Suppressor macrophage treated with lipopolysaccharide for 1 hour (primary cell): Measurements from ENCODE around the gene N4BP2L2.
A peak's percentile ranks its signal among the peaks of the same experiment; 100 is the strongest.

ENCODE experiments used
- DNase-seq, 3 donors: peaks; one replicate each; pipeline ENCODE4 v3.0.0-alpha.2; 2020 to 2022

Gene N4BP2L2

GRCh38 chr13:32425158-32425557 lies 113.4 kb downstream of the N4BP2L2 start:
- DNase-seq: no peak

- peak in 1 of 3 donors; percentile 24 for DNase-seq
Measured at GRCh38 chr13:32423592-32423991, 115.0 kb downstream of the N4BP2L2 start.

GRCh38 chr13:32419862-32420261 lies 118.7 kb downstream of the N4BP2L2 start:
- no peak for DNase-seq

- DNase-seq: no peak
Measured at GRCh38 chr13:32417995-32418394, 120.6 kb downstream of the N4BP2L2 start.

GRCh38 chr13:32415019-32415418 lies 123.6 kb downstream of the N4BP2L2 start:
- DNase-seq: peak in 1 of 3 donors; percentile 48

- DNase-seq: no peak
Measured at GRCh38 chr13:32414580-32414979, 124.0 kb downstream of the N4BP2L2 start.

GRCh38 chr13:32413284-32413683 lies 125.3 kb downstream of the N4BP2L2 start:
- DNase-seq: no peak

GRCh38 chr13:32409561-32410421 lies 128.8 kb downstream of the N4BP2L2 start:
- no peak for DNase-seq

- DNase-seq: no peak
Measured at GRCh38 chr13:32409001-32409313, 129.6 kb downstream of the N4BP2L2 start.

GRCh38 chr13:32408296-32409000 lies 130.1 kb downstream of the N4BP2L2 start:
- DNase-seq: no peak

- DNase-seq: no peak
Measured at GRCh38 chr13:32407854-32408253, 130.7 kb downstream of the N4BP2L2 start.

- no peak for DNase-seq
Measured at GRCh38 chr13:32403108-32403507, 135.5 kb downstream of the N4BP2L2 start.

GRCh38 chr13:32391101-32391619 lies 147.4 kb downstream of the N4BP2L2 start:
- DNase-seq: no peak

- no peak for DNase-seq
Measured at GRCh38 chr13:32390484-32390883, 148.1 kb downstream of the N4BP2L2 start.

GRCh38 chr13:32390048-32390447 lies 148.5 kb downstream of the N4BP2L2 start:
- no peak for DNase-seq

GRCh38 chr13:32385410-32385809 lies 153.2 kb downstream of the N4BP2L2 start:
- no peak for DNase-seq

GRCh38 chr13:32384702-32385101 lies 153.9 kb downstream of the N4BP2L2 start:
- no peak for DNase-seq

GRCh38 chr13:32383836-32384618 lies 154.6 kb downstream of the N4BP2L2 start:
- DNase-seq: no peak
